Endothelial cell of umbilical vein (primary cell): ENCODE data around the gene SLC47A2.

Experiments
- CTCF ChIP-seq, 2 donors: IDR thresholded peaks; 1 replicate in 1 of 2; 2 replicates in 1 of 2; pipeline ENCODE4 v1.5.1; 2011; ENCODE audit warnings: low read length in 2 of 2, mild to moderate bottlenecking in 2 of 2, moderate library complexity in 2 of 2, control low read depth in 1 of 2, inconsistent platforms in 1 of 2, low read depth in 1 of 2; ENCODE audit not compliant: insufficient read depth in 1 of 2; ENCODE audit errors: extremely low read depth in 1 of 2
- EZH2 ChIP-seq: IDR thresholded peaks from 2 replicates; pipeline ENCODE4 v1.6.1; 2012; ENCODE audit warnings: borderline replicate concordance, low read depth, mild to moderate bottlenecking, moderate library complexity, low read length, inconsistent platforms; ENCODE audit not compliant: severe bottlenecking
- MAX ChIP-seq: IDR thresholded peaks from 2 replicates; pipeline ENCODE4 v1.6.1; 2011; ENCODE audit not compliant: insufficient read depth, insufficient read length
- MYC ChIP-seq: IDR thresholded peaks from one replicate; pipeline ENCODE4 v1.6.1; 2011; ENCODE audit warnings: mild to moderate bottlenecking, low read depth, low read length
- POLR2AphosphoS5 ChIP-seq: IDR thresholded peaks from 2 replicates; pipeline ENCODE4 v1.6.1; 2012; ENCODE audit warnings: low read depth, mild to moderate bottlenecking, control low read depth, low read length, moderate library complexity; ENCODE audit not compliant: insufficient read depth

DNA sequence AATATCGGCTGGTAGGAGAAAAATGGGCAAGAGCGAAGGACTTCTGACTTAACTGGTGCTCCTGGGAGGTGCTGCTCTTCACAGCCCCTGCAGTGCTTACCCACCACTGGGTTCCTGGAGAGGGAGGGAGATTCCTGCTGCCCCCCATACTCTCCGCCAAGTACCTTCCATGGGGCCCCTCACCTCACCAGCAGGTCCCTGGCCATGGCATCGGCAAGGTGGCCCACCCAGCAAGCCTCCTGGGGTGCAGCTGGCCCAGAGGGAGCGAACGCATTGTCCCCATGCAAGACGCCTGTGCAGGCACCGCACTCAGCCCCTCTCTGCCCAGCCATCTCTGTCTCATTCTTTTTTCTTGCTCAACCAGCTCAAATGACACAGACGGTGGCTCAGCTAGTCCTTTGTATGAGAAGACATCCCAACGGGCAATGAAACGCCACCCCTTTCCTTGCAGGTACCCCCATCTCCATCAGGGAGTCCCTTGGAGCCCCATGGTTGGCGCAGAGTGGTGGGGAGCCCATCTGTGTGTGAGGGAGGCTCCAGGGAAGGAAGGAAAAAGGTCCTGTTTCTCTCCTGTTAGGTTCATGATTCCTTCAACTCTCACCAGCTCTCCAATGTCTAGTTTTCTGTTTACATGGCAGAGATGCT, 41.3 kb upstream of the SLC47A2 start:
- no peak for TF ChIP-seq EZH2
- no peak for TF ChIP-seq CTCF (IDR thresholded peaks at IDR 0.05; ENCODE audit: extremely low read depth in 1 of 2, insufficient read depth in 1 of 2, low read depth in 1 of 2, low read length in 2 of 2)
- no peak for TF ChIP-seq POLR2AphosphoS5
- no peak for TF ChIP-seq MYC
- no peak for TF ChIP-seq MAX
